Fibroblast of lung (primary cell): ENCODE measurements around the gene GALNT12. TPM values are rescaled to one million over a fixed set of nuclear protein-coding genes. Genes with fewer than 3 reads are reported as not detected.

Source experiments
- DNase-seq, 2 donors: peaks; one replicate each; pipeline versions ENCODE4 v3.0.0 to v3.0.0-alpha.2; 2010; ENCODE audit warnings: low read depth in 2 of 2
- H2AFZ ChIP-seq: 2 replicates; pipeline ENCODE4 v1.5.1; 2012; ENCODE audit warnings: low read length, control low read depth, inconsistent platforms
- H3K27ac ChIP-seq: 2 replicates; pipeline ENCODE4 v1.5.1; 2011; ENCODE audit warnings: low read length, control low read depth; ENCODE audit not compliant: insufficient read depth
- H3K27me3 ChIP-seq: 2 replicates; pipeline ENCODE4 v1.5.1; 2011; ENCODE audit warnings: mild to moderate bottlenecking, low read length; ENCODE audit not compliant: control insufficient read depth, insufficient read depth
- H3K36me3 ChIP-seq: 2 replicates; pipeline ENCODE4 v1.5.1; 2011; ENCODE audit warnings: low read length; ENCODE audit not compliant: control insufficient read depth, insufficient read depth
- H3K4me1 ChIP-seq: 2 replicates; pipeline ENCODE4 v1.5.1; 2011; ENCODE audit warnings: low read length; ENCODE audit not compliant: control insufficient read depth, insufficient read depth; ENCODE audit errors: extremely low read depth
- H3K4me2 ChIP-seq: 2 replicates; pipeline ENCODE4 v1.5.1; 2011; ENCODE audit warnings: low read length, control low read depth; ENCODE audit not compliant: insufficient read depth; ENCODE audit errors: extremely low read depth
- H3K4me3 ChIP-seq, 4 experiments: fragments of 200-600 bp in 1 of 4; sonication (generic) in 1 of 4; replicated peaks in 1 of 4; 2 replicates each; pipeline ENCODE4 v1.5.1; 2011 to 2016; ENCODE audit warnings: low read length in 4 of 4, low read depth in 3 of 4, mild to moderate bottlenecking in 3 of 4, control low read depth in 2 of 4, inconsistent platforms in 1 of 4, mixed read lengths in 1 of 4; ENCODE audit not compliant: insufficient read depth in 1 of 4; ENCODE audit errors: control extremely low read depth in 1 of 4
- H3K79me2 ChIP-seq: 2 replicates; pipeline ENCODE4 v1.5.1; 2012; ENCODE audit warnings: mild to moderate bottlenecking, low read length, inconsistent platforms; ENCODE audit not compliant: control insufficient read depth, insufficient read depth
- H3K9ac ChIP-seq: 2 replicates; pipeline ENCODE4 v1.5.1; 2011; ENCODE audit warnings: mild to moderate bottlenecking, low read length, control low read depth; ENCODE audit not compliant: insufficient read depth
- H3K9me3 ChIP-seq: 2 replicates; pipeline ENCODE4 v1.5.1; 2012; ENCODE audit warnings: low read depth, low read length; ENCODE audit not compliant: control insufficient read depth, insufficient read depth
- H4K20me1 ChIP-seq: 2 replicates; pipeline ENCODE4 v1.5.1; 2011; ENCODE audit warnings: low read length; ENCODE audit not compliant: control insufficient read depth, insufficient read depth; ENCODE audit errors: extremely low read depth
- CTCF ChIP-seq, 2 donors: IDR thresholded peaks in 1 of 2; conservative IDR thresholded peaks in 1 of 2; 1 replicate in 1 of 2; 2 replicates in 1 of 2; pipeline ENCODE4 v1.5.1; 2011 to 2012; ENCODE audit warnings: low read length in 2 of 2, control low read depth in 1 of 2, inconsistent platforms in 1 of 2, low read depth in 1 of 2, mild to moderate bottlenecking in 1 of 2
- EZH2 ChIP-seq: IDR thresholded peaks from 2 replicates; pipeline ENCODE4 v1.5.1; 2012; ENCODE audit warnings: low read length, control low read depth, mild to moderate bottlenecking; ENCODE audit errors: missing control alignments
- polyA plus RNA-seq, 2 donors: library from polyadenylated mRNA; depleted of rRNA in 1 of 2; stranded (reverse) in 1 of 2; unstranded in 1 of 2; fragments of >200 nt; gene quantifications; 2 replicates each; pipeline ENCODE4 v1.2.1, GENCODE V29; 2011 to 2012; ENCODE audit warnings: missing spikeins in 1 of 2
- total RNA-seq: library from RNA; depleted of rRNA; stranded (reverse); fragments of >200 nt; gene quantifications from 2 replicates; pipeline ENCODE4 v1.2.1, GENCODE V29; 2014

Gene GALNT12
- total and polyA plus RNA-seq, 2 donors (not counting 1 experiment from before 2014, with no cell fraction given) = 9.4 to 18.2 TPM

GRCh38 chr9:98864281-98865174 is 57.1 kb downstream of the GALNT12 start:
- DNase-seq = peak in 1 of 2 donors; percentile 71
- TF ChIP-seq EZH2 = no peak
- no peak overlapping the region for H2AFZ ChIP-seq
- no peak overlapping the region for H3K9ac ChIP-seq
- no peak overlapping the region for H3K4me2 ChIP-seq
- H3K9me3 ChIP-seq = no peaks in the 10 kb centered on the region
- H3K27ac ChIP-seq = no peak overlapping the region
- H3K4me1 ChIP-seq = peaks cover 24% of the 10 kb centered on the region
- H3K79me2 ChIP-seq = no peaks in the 10 kb centered on the region
- no peaks in the 10 kb centered on the region for H3K36me3 ChIP-seq
- H4K20me1 ChIP-seq = no peaks in the 10 kb centered on the region
- no peak overlapping the region for H3K4me3 ChIP-seq
- no peaks in the 10 kb centered on the region for H3K27me3 ChIP-seq

- Histone ChIP-seq H3K27me3 (no peaks in the 10 kb centered on the region), H3K4me3 (no peak overlapping the region), H3K9ac (no peak overlapping the region), H2AFZ (no peak overlapping the region), H3K4me2 (no peak overlapping the region), H3K27ac (no peak overlapping the region), H3K36me3 (no peaks in the 10 kb centered on the region), H3K4me1 (peaks cover 24% of the 10 kb centered on the region), H3K79me2 (no peaks in the 10 kb centered on the region), H3K9me3 (no peaks in the 10 kb centered on the region), H4K20me1 (no peaks in the 10 kb centered on the region)
- DNase-seq = no peak
- no peak for TF ChIP-seq EZH2
- TF ChIP-seq CTCF (conservative IDR thresholded peaks at IDR 0.05 in 1 of 2, IDR thresholded peaks at IDR 0.05 in 1 of 2; ENCODE audit: low read depth in 1 of 2, low read length in 2 of 2) = no peak
Measured at GRCh38 chr9:98865284-98865875, 57.9 kb downstream of the GALNT12 start.

- DNase-seq = no peak
- Histone ChIP-seq H3K36me3 (no peaks in the 10 kb centered on the region), H3K9ac (no peak overlapping the region), H3K4me3 (no peak overlapping the region), H3K27me3 (no peaks in the 10 kb centered on the region), H3K9me3 (no peaks in the 10 kb centered on the region), H3K4me2 (no peak overlapping the region), H4K20me1 (no peaks in the 10 kb centered on the region), H3K27ac (no peak overlapping the region), H3K4me1 (peaks cover 24% of the 10 kb centered on the region), H3K79me2 (no peaks in the 10 kb centered on the region), H2AFZ (no peak overlapping the region)
- TF ChIP-seq CTCF (conservative IDR thresholded peaks at IDR 0.05 in 1 of 2, IDR thresholded peaks at IDR 0.05 in 1 of 2; ENCODE audit: low read depth in 1 of 2, low read length in 2 of 2) (no peak), EZH2 (no peak)
Measured at GRCh38 chr9:98866435-98867102, 59.1 kb downstream of the GALNT12 start.
